Measurements from ENCODE around the gene GMDS.

DNA sequence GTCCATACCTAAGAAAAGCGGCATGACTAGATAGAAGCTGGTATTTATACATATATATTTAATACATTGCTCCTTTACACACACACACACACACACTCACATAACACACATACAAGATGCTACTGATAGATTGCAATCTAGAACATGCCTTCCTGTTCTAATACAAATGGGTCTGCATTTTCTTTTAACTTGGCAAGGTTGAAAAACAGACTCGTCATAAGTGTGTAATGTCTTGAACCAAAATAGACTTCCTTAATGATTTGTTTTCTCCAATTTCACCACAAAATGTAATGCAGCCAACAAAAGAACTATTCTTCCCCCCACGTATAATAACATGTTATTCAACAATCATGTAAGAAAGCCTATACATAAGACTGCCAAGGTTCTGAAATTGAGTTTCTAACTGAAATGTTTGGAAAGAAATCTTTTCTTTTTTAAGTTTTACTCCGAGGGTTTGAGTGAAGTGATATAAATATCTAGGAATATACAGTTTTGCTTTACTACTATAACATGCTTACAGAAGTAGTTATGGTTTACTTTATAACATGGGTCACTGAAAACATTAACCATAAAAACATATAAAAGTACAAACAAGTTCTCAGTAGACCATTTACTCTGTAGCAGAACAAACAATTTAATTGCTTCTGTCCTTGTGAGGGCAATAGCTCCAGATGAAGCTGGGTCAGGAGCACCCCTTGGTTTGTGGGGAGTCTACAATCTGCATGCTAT lies 428.2 kb downstream of the GMDS start:
- TF ChIP-seq, protein P1, sequence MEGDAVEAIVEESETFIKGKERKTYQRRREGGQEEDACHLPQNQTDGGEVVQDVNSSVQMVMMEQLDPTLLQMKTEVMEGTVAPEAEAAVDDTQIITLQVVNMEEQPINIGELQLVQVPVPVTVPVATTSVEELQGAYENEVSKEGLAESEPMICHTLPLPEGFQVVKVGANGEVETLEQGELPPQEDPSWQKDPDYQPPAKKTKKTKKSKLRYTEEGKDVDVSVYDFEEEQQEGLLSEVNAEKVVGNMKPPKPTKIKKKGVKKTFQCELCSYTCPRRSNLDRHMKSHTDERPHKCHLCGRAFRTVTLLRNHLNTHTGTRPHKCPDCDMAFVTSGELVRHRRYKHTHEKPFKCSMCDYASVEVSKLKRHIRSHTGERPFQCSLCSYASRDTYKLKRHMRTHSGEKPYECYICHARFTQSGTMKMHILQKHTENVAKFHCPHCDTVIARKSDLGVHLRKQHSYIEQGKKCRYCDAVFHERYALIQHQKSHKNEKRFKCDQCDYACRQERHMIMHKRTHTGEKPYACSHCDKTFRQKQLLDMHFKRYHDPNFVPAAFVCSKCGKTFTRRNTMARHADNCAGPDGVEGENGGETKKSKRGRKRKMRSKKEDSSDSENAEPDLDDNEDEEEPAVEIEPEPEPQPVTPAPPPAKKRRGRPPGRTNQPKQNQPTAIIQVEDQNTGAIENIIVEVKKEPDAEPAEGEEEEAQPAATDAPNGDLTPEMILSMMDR (conservative IDR thresholded peaks at IDR 0.05; ENCODE audit: low read length) = no peak
- TF ChIP-seq EZH2phosphoT487 (IDR thresholded peaks at IDR 0.05; ENCODE audit: borderline replicate concordance) = no peak

All from Loucy (cell line).